DND-41 (cell line): ENCODE data around the gene CEP131.

Experiments used
- ATAC-seq: fragments of 200-7000 bp; cut with Tn5 transposase; 3 replicates; pipeline ENCODE4 v1.9.1; 2021; ENCODE audit warnings: low read depth; ENCODE audit not compliant: insufficient read depth
- DNase-seq: peaks from one replicate; pipeline ENCODE4 v3.0.0-alpha.2; 2020
- H2AFZ ChIP-seq: 2 replicates; pipeline ENCODE4 v1.6.0; 2012; ENCODE audit warnings: low read depth, low read length
- H3K27ac ChIP-seq: 2 replicates; pipeline ENCODE4 v1.5.1; 2012; ENCODE audit warnings: low read length, inconsistent platforms
- H3K27me3 ChIP-seq: fragments of 200-600 bp; sonication (generic); 2 replicates; pipeline ENCODE4 v1.6.0; 2012; ENCODE audit warnings: low read length, mild to moderate bottlenecking, inconsistent platforms; ENCODE audit not compliant: insufficient read depth, poor library complexity
- H3K36me3 ChIP-seq: 2 replicates; pipeline ENCODE4 v1.5.1; 2012; ENCODE audit warnings: low read length, inconsistent platforms; ENCODE audit not compliant: insufficient read depth
- H3K4me1 ChIP-seq: 2 replicates; pipeline ENCODE4 v1.5.1; 2012; ENCODE audit warnings: mild to moderate bottlenecking, low read length; ENCODE audit not compliant: insufficient read depth
- H3K4me2 ChIP-seq: 2 replicates; pipeline ENCODE4 v1.6.0; 2012; ENCODE audit warnings: mild to moderate bottlenecking, moderate library complexity, low read length, inconsistent platforms; ENCODE audit not compliant: insufficient read depth
- H3K4me3 ChIP-seq, 2 experiments: fragments of 200-600 bp in 1 of 2; shearing (Covaris generic) in 1 of 2; 2 replicates each; pipeline ENCODE4 v1.5.1; 2012 to 2016; ENCODE audit warnings: inconsistent platforms in 2 of 2, low read length in 2 of 2, mild to moderate bottlenecking in 2 of 2, low read depth in 1 of 2, moderate library complexity in 1 of 2
- H3K79me2 ChIP-seq: 2 replicates; pipeline ENCODE4 v1.6.0; 2012; ENCODE audit warnings: low read length, inconsistent platforms; ENCODE audit not compliant: insufficient read depth
- H3K9ac ChIP-seq: 2 replicates; pipeline ENCODE4 v1.6.0; 2012; ENCODE audit warnings: low read depth, mild to moderate bottlenecking, inconsistent platforms, low read length, moderate library complexity
- H3K9me3 ChIP-seq: 2 replicates; pipeline ENCODE4 v1.5.1; 2012; ENCODE audit warnings: low read length, moderate library complexity, mild to moderate bottlenecking, inconsistent platforms; ENCODE audit not compliant: insufficient read depth, severe bottlenecking
- H4K20me1 ChIP-seq: 2 replicates; pipeline ENCODE4 v1.6.0; 2012; ENCODE audit warnings: low read length; ENCODE audit not compliant: insufficient read depth
- CTCF ChIP-seq: IDR thresholded peaks from 2 replicates; pipeline ENCODE4 v1.5.1; 2012; ENCODE audit warnings: borderline replicate concordance, low read length, moderate library complexity, mild to moderate bottlenecking; ENCODE audit not compliant: poor library complexity, severe bottlenecking; ENCODE audit errors: extremely low read depth
- EZH2 ChIP-seq: IDR thresholded peaks from 3 replicates; pipeline ENCODE4 v1.6.1; 2012; ENCODE audit warnings: borderline replicate concordance, low read depth, mild to moderate bottlenecking, moderate library complexity, low read length, inconsistent platforms; ENCODE audit not compliant: severe bottlenecking

CEP131 gene

GRCh38 chr17:81221842-81222619 is 734 bp downstream of the CEP131 start:
- H3K79me2 ChIP-seq, result peaks cover 21% of the 10 kb centered on the region
- no peaks in the 10 kb centered on the region for H3K27me3 ChIP-seq
- no peaks in the 10 kb centered on the region for H3K9me3 ChIP-seq
- peak overlapping the region; percentile 64 for H3K27ac ChIP-seq
- H4K20me1 ChIP-seq, result peaks cover 26% of the 10 kb centered on the region
- no peak for DNase-seq
- peaks cover 29% of the 10 kb centered on the region for H3K36me3 ChIP-seq
- H3K4me1 ChIP-seq, result peaks cover 26% of the 10 kb centered on the region
- TF ChIP-seq CTCF, result no peak
- TF ChIP-seq EZH2, result no peak
- H3K9ac ChIP-seq, result peak overlapping the region; percentile 87
- peak overlapping the region; percentile 88 to 94 for H3K4me3 ChIP-seq
- H2AFZ ChIP-seq, result peak overlapping the region; percentile 75
- H3K4me2 ChIP-seq, result peak overlapping the region; percentile 100
- no peak for ATAC-seq

- Histone ChIP-seq H3K9ac (peak overlapping the region; percentile 87), H3K9me3 (no peaks in the 10 kb centered on the region), H3K4me1 (peaks cover 26% of the 10 kb centered on the region), H3K36me3 (peaks cover 36% of the 10 kb centered on the region), H2AFZ (no peak overlapping the region), H3K27ac (no peak overlapping the region), H4K20me1 (peaks cover 30% of the 10 kb centered on the region), H3K4me3 (peak overlapping the region in 1 of 2 experiments; percentile 88; a peak in 2 of 4 replicates), H3K79me2 (peaks cover 23% of the 10 kb centered on the region), H3K27me3 (no peaks in the 10 kb centered on the region), H3K4me2 (peak overlapping the region; percentile 100)
- TF ChIP-seq EZH2, result no peak
- no peak for TF ChIP-seq CTCF
- DNase-seq, result no peak
- ATAC-seq, result no peak
Measured at GRCh38 chr17:81221371-81221841, 1.4 kb downstream of the CEP131 start.

- ATAC-seq, result no peak
- H3K4me2 ChIP-seq, result no peak overlapping the region
- peaks cover 26% of the 10 kb centered on the region for H3K4me1 ChIP-seq
- TF ChIP-seq EZH2 (no peak), CTCF (no peak)
- no peak overlapping the region for H2AFZ ChIP-seq
- H3K79me2 ChIP-seq, result peaks cover 23% of the 10 kb centered on the region
- H3K36me3 ChIP-seq, result peaks cover 37% of the 10 kb centered on the region
- H3K27ac ChIP-seq, result no peak overlapping the region
- no peak for DNase-seq
- no peaks in the 10 kb centered on the region for H3K27me3 ChIP-seq
- H4K20me1 ChIP-seq, result peaks cover 30% of the 10 kb centered on the region
- H3K9ac ChIP-seq, result 0 out of 2 replicates have a peak overlapping the region, but pooled peaks have one; percentile 18
- H3K9me3 ChIP-seq, result no peaks in the 10 kb centered on the region
- no peak overlapping the region for H3K4me3 ChIP-seq
Measured at GRCh38 chr17:81219476-81220180, 3.1 kb downstream of the CEP131 start.
